ENCODE measurements around the gene FAS. TPM values are rescaled to one million over a fixed set of nuclear protein-coding genes. Genes with fewer than 3 reads are reported as not detected.
A peak's percentile ranks its signal among the peaks of the same experiment; 100 is the strongest.

The FAS gene
- total and polyA plus RNA-seq, 2 donors (not counting 1 experiment from before 2014, with no cell fraction given) = 11.5 to 12.4 TPM

DNA sequence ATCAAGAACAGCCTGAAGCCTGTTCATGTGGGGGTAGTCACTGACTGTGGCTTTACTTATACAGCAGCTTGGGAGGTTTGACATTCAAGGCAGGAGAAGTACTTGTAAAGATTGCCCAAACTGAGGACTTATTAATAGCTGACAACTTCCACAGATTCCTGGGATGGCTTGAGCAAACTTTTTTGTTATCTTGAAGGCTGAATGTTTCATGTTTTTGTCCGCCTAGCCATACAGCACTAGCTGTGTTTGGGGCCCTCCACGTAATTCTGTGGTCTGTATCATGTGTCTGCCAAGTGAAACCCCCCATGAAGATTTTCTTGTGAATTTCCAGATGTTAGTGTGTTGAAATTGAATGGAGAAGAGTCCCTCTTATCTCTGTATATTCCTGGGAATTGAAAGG is 38.6 kb downstream of the FAS start:
- CTCF ChIA-PET = interaction anchor here (0.8 to 4.6 kb wide), 36 partner anchors 9 to 374 kb away, joined by 3 to 92 read pairs (median 4); partner anchors contain the start of genes CH25H and FAS
- intact Hi-C loops (cut with micrococcal nuclease) = loop anchor here (1.0 to 5.0 kb wide), 2 partner anchors 37 to 94 kb away; partner anchors contain the start of gene FAS
- Histone ChIP-seq H3K4me2 (replicated peaks; ENCODE audit: low read depth, low read length, poor library complexity, severe bottlenecking) (no peak overlapping the region), H3K36me3 (replicated peaks in 1 of 2; ENCODE audit: control extremely low read depth in 1 of 2, control insufficient read depth in 1 of 2, extremely low read depth in 1 of 2, insufficient read depth in 2 of 2, low read length in 1 of 2) (no peaks in the 10 kb centered on the region), H4K20me1 (ENCODE audit: control insufficient read depth, insufficient read depth, low read length, poor library complexity, severe bottlenecking) (no peaks in the 10 kb centered on the region), H2AFZ (ENCODE audit: insufficient read depth, low read depth, low read length, poor library complexity, severe bottlenecking) (no peak overlapping the region), H3K9ac (ENCODE audit: low read length) (no peak overlapping the region), H3K4me3 (ENCODE audit: control extremely low read depth in 1 of 5, extremely low read depth in 1 of 5, insufficient read depth in 1 of 5, low read depth in 2 of 5, low read length in 4 of 5) (no peak overlapping the region), H3K27me3 (replicated peaks in 1 of 4; ENCODE audit: control extremely low read depth in 1 of 4, control insufficient read depth in 3 of 4, insufficient read depth in 4 of 4, low read length in 3 of 4) (no peaks in the 10 kb centered on the region), H3K9me3 (ENCODE audit: control extremely low read depth in 1 of 3, control insufficient read depth in 2 of 3, insufficient read depth in 1 of 3, low read length in 2 of 3) (no peaks in the 10 kb centered on the region), H3K4me1 (ENCODE audit: control insufficient read depth in 2 of 2, insufficient read depth in 2 of 2, low read length in 2 of 2) (peaks cover 8% of the 10 kb centered on the region in 2 donors), H3K79me2 (ENCODE audit: control insufficient read depth, insufficient read depth, low read length) (no peaks in the 10 kb centered on the region), H3K27ac (ENCODE audit: low read length in 2 of 2) (no peak overlapping the region)
- H3K27ac Mint-ChIP-seq = no peak overlapping the region
- H3K9me3 Mint-ChIP-seq (ENCODE audit: insufficient read depth) = no peaks in the 10 kb centered on the region
- peaks cover 12% of the 10 kb centered on the region for H3K4me1 Mint-ChIP-seq
- H3K27me3 Mint-ChIP-seq = no peaks in the 10 kb centered on the region
- DNase-seq = no peak
- POLR2A ChIA-PET = interaction anchor here (0.6 kb wide), 1 partner anchor 36 kb away, joined by 4 read pairs; no protein-coding TSS in a partner anchor
- no peak overlapping the region for H3K4me3 Mint-ChIP-seq
- TF ChIP-seq, protein P1, sequence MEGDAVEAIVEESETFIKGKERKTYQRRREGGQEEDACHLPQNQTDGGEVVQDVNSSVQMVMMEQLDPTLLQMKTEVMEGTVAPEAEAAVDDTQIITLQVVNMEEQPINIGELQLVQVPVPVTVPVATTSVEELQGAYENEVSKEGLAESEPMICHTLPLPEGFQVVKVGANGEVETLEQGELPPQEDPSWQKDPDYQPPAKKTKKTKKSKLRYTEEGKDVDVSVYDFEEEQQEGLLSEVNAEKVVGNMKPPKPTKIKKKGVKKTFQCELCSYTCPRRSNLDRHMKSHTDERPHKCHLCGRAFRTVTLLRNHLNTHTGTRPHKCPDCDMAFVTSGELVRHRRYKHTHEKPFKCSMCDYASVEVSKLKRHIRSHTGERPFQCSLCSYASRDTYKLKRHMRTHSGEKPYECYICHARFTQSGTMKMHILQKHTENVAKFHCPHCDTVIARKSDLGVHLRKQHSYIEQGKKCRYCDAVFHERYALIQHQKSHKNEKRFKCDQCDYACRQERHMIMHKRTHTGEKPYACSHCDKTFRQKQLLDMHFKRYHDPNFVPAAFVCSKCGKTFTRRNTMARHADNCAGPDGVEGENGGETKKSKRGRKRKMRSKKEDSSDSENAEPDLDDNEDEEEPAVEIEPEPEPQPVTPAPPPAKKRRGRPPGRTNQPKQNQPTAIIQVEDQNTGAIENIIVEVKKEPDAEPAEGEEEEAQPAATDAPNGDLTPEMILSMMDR (IDR thresholded peaks at IDR 0.05) = no peak
- no peak for TF ChIP-seq EZH2 (IDR thresholded peaks at IDR 0.05; ENCODE audit: borderline replicate concordance, insufficient read depth, low read depth, low read length, poor library complexity, severe bottlenecking)
- ATAC-seq (ENCODE audit: low read depth) = no peak
- 100% methylated on average over 1 of the region's 2 CpGs for WGBS (ENCODE audit: insufficient coverage)

DNA sequence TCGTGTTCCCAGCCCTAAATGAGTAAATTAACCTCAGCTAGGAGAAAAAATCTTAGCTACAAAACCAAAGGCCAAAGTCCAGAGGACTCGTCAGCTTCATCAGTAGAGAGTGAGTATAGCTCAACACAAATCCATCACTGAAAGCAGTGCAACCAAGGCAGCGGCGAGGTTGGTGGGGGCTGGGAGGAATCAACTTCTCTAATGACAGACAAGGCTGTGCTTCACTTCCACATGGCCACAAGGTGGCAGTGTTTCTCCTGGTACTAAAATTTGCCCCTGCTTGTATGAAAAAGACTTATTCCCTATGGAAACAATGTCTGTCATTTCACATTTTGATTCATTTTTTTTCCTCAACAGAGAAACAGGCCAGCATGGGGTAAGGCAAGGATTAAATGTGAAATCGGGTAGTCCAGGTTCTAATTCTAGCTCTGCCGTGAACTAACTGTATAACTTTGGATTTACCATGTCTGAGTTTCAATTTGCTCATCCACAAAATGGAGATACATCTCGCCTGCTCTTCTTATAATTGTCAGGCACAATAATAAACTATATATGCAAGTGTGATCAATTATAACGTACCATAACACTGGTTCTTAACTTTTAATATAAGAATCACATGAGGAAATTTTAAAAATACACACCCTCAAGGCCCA is 39.3 kb downstream of the FAS start:
- H3K27me3 ChIP-seq (replicated peaks in 1 of 4; ENCODE audit: control extremely low read depth in 1 of 4, control insufficient read depth in 3 of 4, insufficient read depth in 4 of 4, low read length in 3 of 4) = no peaks in the 10 kb centered on the region
- Mint-ChIP-seq H3K27ac (no peak overlapping the region), H3K4me1 (peaks cover 12% of the 10 kb centered on the region), H3K27me3 (no peaks in the 10 kb centered on the region), H3K4me3 (no peak overlapping the region), H3K9me3 (ENCODE audit: insufficient read depth) (no peaks in the 10 kb centered on the region)
- no peak overlapping the region for H2AFZ ChIP-seq (ENCODE audit: insufficient read depth, low read depth, low read length, poor library complexity, severe bottlenecking)
- H3K4me2 ChIP-seq (replicated peaks; ENCODE audit: low read depth, low read length, poor library complexity, severe bottlenecking) = no peak overlapping the region
- intact Hi-C loops (cut with micrococcal nuclease) = loop anchor here (1.0 to 10.0 kb wide), 6 partner anchors 38 to 535 kb away; partner anchors contain the start of gene FAS
- H3K9me3 ChIP-seq (ENCODE audit: control extremely low read depth in 1 of 3, control insufficient read depth in 2 of 3, insufficient read depth in 1 of 3, low read length in 2 of 3) = no peaks in the 10 kb centered on the region
- H3K27ac ChIP-seq (ENCODE audit: low read length in 2 of 2) = no peak overlapping the region
- no peaks in the 10 kb centered on the region for H3K79me2 ChIP-seq (ENCODE audit: control insufficient read depth, insufficient read depth, low read length)
- H3K4me3 ChIP-seq (ENCODE audit: control extremely low read depth in 1 of 5, extremely low read depth in 1 of 5, insufficient read depth in 1 of 5, low read depth in 2 of 5, low read length in 4 of 5) = no peak overlapping the region
- CTCF ChIA-PET = interaction anchor here (0.8 to 4.6 kb wide), 38 partner anchors 8 to 544 kb away, joined by 3 to 92 read pairs (median 4); partner anchors contain the start of genes CH25H and FAS
- H3K36me3 ChIP-seq (replicated peaks in 1 of 2; ENCODE audit: control extremely low read depth in 1 of 2, control insufficient read depth in 1 of 2, extremely low read depth in 1 of 2, insufficient read depth in 2 of 2, low read length in 1 of 2) = no peaks in the 10 kb centered on the region
- H3K9ac ChIP-seq (ENCODE audit: low read length) = no peak overlapping the region
- POLR2A ChIA-PET = interaction anchor here (0.6 kb wide), 1 partner anchor 37 kb away, joined by 4 read pairs; no protein-coding TSS in a partner anchor
- H3K4me1 ChIP-seq (ENCODE audit: control insufficient read depth in 2 of 2, insufficient read depth in 2 of 2, low read length in 2 of 2) = peaks cover 8% of the 10 kb centered on the region in 2 donors
- 86% methylated on average over 1 of the region's 8 CpGs for WGBS (ENCODE audit: insufficient coverage)
- no peaks in the 10 kb centered on the region for H4K20me1 ChIP-seq (ENCODE audit: control insufficient read depth, insufficient read depth, low read length, poor library complexity, severe bottlenecking)
- peak; percentile 72 for ATAC-seq (ENCODE audit: low read depth)
- peak; percentile 76 for DNase-seq
- TF ChIP-seq, protein P1 (IDR thresholded peaks at IDR 0.05) = peak; percentile 95
- TF ChIP-seq EZH2 (IDR thresholded peaks at IDR 0.05; ENCODE audit: borderline replicate concordance, insufficient read depth, low read depth, low read length, poor library complexity, severe bottlenecking) = no peak

Data from B cell (primary cell).